ENCODE measurements around the gene MICAL2. TPM values are rescaled to one million over a fixed set of nuclear protein-coding genes. Genes with fewer than 3 reads are reported as not detected.

MICAL2 gene
- total and polyA plus RNA-seq, 2 of the 8 experiments (the other 6 are each of a cell fraction or from before 2014, with no cell fraction given) = 1.3 to 4.1 TPM

GRCh38 chr11:12073886-12074285 lies 36.5 kb upstream of the MICAL2 start:
- no peak overlapping the region for H3K4me2 ChIP-seq (ENCODE audit: insufficient read depth in 1 of 2, low read depth in 2 of 2, low read length in 2 of 2)
- FAIRE-seq (no peak), DNase-seq (ENCODE audit: low read depth in 1 of 2, low spot score in 2 of 2) (no peak)
- H2BK120ac ChIP-seq (replicated peaks; ENCODE audit: low read depth, low read length) = no peak overlapping the region
- H3K9me3 ChIP-seq (ENCODE audit: insufficient read depth in 2 of 2, low read depth in 1 of 2, low read length in 1 of 2) = no peaks in the 10 kb centered on the region
- H2BK20ac ChIP-seq (ENCODE audit: low read length) = no peak overlapping the region
- H3K4ac ChIP-seq (replicated peaks; ENCODE audit: insufficient read length, low read depth, low read length) = no peak overlapping the region
- H3K14ac ChIP-seq (ENCODE audit: insufficient read length) = no peak overlapping the region
- H3K23ac ChIP-seq (ENCODE audit: insufficient read length) = no peak overlapping the region
- H3K79me1 ChIP-seq (ENCODE audit: low read depth, low read length) = no peaks in the 10 kb centered on the region
- no peak overlapping the region for H2BK15ac ChIP-seq (ENCODE audit: low read length)
- no peak overlapping the region for H4K91ac ChIP-seq (replicated peaks; ENCODE audit: insufficient read length, low read length)
- CTCF ChIA-PET (ENCODE audit: partially characterized antibody) = interaction anchor here (1.0 to 7.3 kb wide), 4 partner anchors 12 to 163 kb away, joined by 3 to 28 read pairs (median 4); no protein-coding TSS in a partner anchor
- WGBS, 2 experiments (ENCODE audit: extremely low coverage in 1 of 2, insufficient coverage in 1 of 2, insufficient read length in 1 of 2, insufficient replicate concordance in 2 of 2, low coverage in 1 of 2, low lambda C conversion rate in 2 of 2, missing lambda C conversion rate in 1 of 2) = 88% methylated on average over 4 of the region's 4 CpGs; no CpG with 5 or more reads in 1 of the 2 experiments
- no peak overlapping the region for H2AFZ ChIP-seq (ENCODE audit: low read length)
- H3K9ac ChIP-seq (replicated peaks in 1 of 4; ENCODE audit: extremely low read depth in 1 of 4, low read depth in 3 of 4, low read length in 3 of 4) = no peak overlapping the region
- H2BK12ac ChIP-seq (ENCODE audit: low read depth, low read length) = no peak overlapping the region
- H4K8ac ChIP-seq (ENCODE audit: extremely low read depth, insufficient read depth, low read length) = no peak overlapping the region
- H4K5ac ChIP-seq (ENCODE audit: insufficient read length, low read depth, low read length) = no peak overlapping the region
- no peaks in the 10 kb centered on the region for H3K27me3 ChIP-seq (replicated peaks in 1 of 4; ENCODE audit: control insufficient read depth in 3 of 4, extremely low read depth in 1 of 4, insufficient read depth in 3 of 4, low read length in 3 of 4)
- TF ChIP-seq SP1 (IDR thresholded peaks at IDR 0.05; ENCODE audit: low read depth, low read length) (no peak), TBP (IDR thresholded peaks at IDR 0.05; ENCODE audit: low read depth, low read length) (no peak), CTBP2 (IDR thresholded peaks at IDR 0.05; ENCODE audit: borderline replicate concordance, insufficient read depth, insufficient read length, low read length) (no peak), TEAD4 (IDR thresholded peaks at IDR 0.05; ENCODE audit: low read depth, low read length) (no peak), JUN (IDR thresholded peaks at IDR 0.05; ENCODE audit: low read depth, low read length) (no peak), RXRA (IDR thresholded peaks at IDR 0.05; ENCODE audit: insufficient read depth, low read depth, low read length) (no peak), MAX (IDR thresholded peaks at IDR 0.05) (no peak), PHF8 (conservative IDR thresholded peaks at IDR 0.05; ENCODE audit: low read depth, low read length) (no peak), RAD21 (IDR thresholded peaks at IDR 0.05 in 1 of 2, conservative IDR thresholded peaks at IDR 0.05 in 1 of 2; ENCODE audit: low read depth in 2 of 2, low read length in 2 of 2) (no peak), CHD2 (IDR thresholded peaks at IDR 0.05; ENCODE audit: low read length) (no peak), EGR1 (IDR thresholded peaks at IDR 0.05; ENCODE audit: borderline replicate concordance, low read depth, low read length) (no peak), POLR2A (IDR thresholded peaks at IDR 0.05; ENCODE audit: control extremely low read depth in 1 of 2, low read depth in 2 of 2, low read length in 2 of 2) (no peak)
- H3K23me2 ChIP-seq (ENCODE audit: low read depth, low read length) = no peaks in the 10 kb centered on the region
- no peak overlapping the region for H3K4me3 ChIP-seq (ENCODE audit: extremely low read depth in 1 of 4, insufficient read depth in 2 of 4, low read depth in 3 of 4, low read length in 4 of 4)
- no peaks in the 10 kb centered on the region for H3K36me3 ChIP-seq (ENCODE audit: control insufficient read depth in 2 of 4, insufficient read depth in 4 of 4, low read length in 3 of 4)
- H3K27ac ChIP-seq (ENCODE audit: low read depth, low read length) = no peak overlapping the region
- no peaks in the 10 kb centered on the region for H3K79me2 ChIP-seq (ENCODE audit: control insufficient read depth in 1 of 2, insufficient read depth in 2 of 2, low read length in 2 of 2)
- H4K20me1 ChIP-seq (replicated peaks in 1 of 2; ENCODE audit: control insufficient read depth in 1 of 2, insufficient read depth in 2 of 2, low read length in 2 of 2) = no peaks in the 10 kb centered on the region
- no peaks in the 10 kb centered on the region for H3K4me1 ChIP-seq (replicated peaks in 1 of 4; ENCODE audit: control insufficient read depth in 3 of 4, insufficient read depth in 4 of 4, low read length in 3 of 4)
- H2AK5ac ChIP-seq (ENCODE audit: low read depth, low read length) = no peak overlapping the region
- H3K56ac ChIP-seq (replicated peaks; ENCODE audit: insufficient read length, low read depth, low read length) = no peak overlapping the region
- no peak overlapping the region for H3K18ac ChIP-seq (ENCODE audit: extremely low read depth, low read length)
- POLR2A ChIA-PET (ENCODE audit: partially characterized antibody) = no interaction called here
- no peak overlapping the region for H2BK5ac ChIP-seq (ENCODE audit: low read depth, low read length)

All from H1 (cell line).